ENCODE data around the gene FOXF1. TPM values are rescaled to one million over a fixed set of nuclear protein-coding genes. Genes with fewer than 3 reads are reported as not detected.

FOXF1 gene
- total and polyA plus RNA-seq, 2 of the 13 experiments (the other 11 are each of a cell fraction or from before 2014, with no cell fraction given): not detected

DNA sequence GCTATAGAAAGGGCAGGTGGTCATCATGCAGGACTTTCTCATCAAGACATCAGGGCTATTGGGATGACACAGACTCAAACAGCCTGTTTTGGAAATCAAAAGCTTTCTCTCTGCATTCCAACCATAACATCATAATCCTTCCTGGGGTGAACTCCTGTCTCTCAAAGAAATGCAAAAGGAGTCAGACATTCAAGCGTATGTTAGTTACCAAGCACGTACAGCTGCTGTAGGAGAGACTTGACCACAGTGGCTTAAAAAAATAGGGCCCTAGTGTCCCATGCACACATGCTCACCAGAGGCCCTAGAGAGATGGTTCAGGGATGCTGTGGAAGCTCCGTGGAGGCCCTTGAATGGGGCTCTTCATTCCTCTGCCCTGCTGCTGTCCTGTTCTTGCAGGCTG is 24.6 kb upstream of the FOXF1 start (continued):
- TF ChIP-seq, protein P1, sequence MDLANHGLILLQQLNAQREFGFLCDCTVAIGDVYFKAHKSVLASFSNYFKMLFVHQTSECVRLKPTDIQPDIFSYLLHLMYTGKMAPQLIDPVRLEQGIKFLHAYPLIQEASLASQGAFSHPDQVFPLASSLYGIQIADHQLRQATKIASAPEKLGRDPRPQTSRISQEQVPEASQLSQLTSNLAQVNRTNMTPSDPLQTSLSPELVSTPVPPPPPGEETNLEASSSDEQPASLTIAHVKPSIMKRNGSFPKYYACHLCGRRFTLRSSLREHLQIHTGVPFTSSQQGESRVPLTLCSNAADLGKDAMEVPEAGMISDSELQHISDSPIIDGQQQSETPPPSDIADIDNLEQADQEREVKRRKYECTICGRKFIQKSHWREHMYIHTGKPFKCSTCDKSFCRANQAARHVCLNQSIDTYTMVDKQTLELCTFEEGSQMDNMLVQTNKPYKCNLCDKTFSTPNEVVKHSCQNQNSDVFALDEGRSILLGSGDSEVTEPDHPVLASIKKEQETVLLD (CRISPR knock-in tag; IDR thresholded peaks at IDR 0.05; ENCODE audit: low read depth): no peak

DNA sequence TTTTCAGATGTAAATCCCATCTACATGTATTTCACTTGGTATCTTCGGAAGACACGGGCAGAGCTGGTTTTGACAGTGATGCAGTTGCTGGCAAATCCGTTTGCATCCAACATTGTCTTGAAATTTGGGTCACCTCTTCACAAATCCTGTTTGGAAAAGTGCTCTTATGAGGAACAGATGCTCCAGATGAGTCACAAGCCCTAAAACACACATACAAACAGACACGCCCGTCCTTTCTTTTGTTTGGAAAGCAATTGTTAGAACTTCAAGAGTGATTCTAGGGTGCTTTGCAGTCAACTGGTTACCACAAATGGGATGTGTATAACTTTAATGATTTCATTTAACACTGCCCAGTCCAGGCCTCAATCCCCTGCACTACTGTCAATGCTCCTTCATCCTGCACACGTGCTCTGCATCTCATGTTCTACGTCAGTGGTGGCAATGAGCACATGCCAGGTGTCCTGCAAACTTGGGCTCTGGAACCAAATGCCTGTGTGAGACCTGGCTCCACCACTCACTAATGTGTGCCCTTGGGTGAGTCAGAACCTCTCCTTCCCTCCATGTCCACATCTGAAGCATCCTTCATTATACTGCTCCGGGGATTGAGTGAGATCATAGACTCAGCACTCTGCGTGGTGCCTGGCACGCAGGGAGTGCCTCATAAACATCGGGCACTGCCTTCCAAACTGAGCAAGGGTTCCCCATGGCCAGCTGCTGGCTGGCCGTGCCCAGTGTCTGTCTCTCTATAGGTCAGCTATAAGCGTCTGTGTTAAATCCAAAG is 19.3 kb upstream of the FOXF1 start:
- DNase-seq (ENCODE audit: low spot score): no peak
- no peak overlapping the region for H2AFZ ChIP-seq (ENCODE audit: low read length)
- FAIRE-seq: no peak
- H3K4me2 ChIP-seq (ENCODE audit: low read depth, low read length): no peak overlapping the region
- no peak overlapping the region for H3K9ac ChIP-seq (ENCODE audit: insufficient read depth, low read depth, low read length)
- H4K20me1 ChIP-seq (ENCODE audit: insufficient read depth, low read length): no peaks in the 10 kb centered on the region; the same call in 1 of the 2 replicates
- CTCF ChIA-PET (ENCODE audit: low intra/inter-chr PET ratio, low total read pairs): no interaction called here
- in situ Hi-C loops (cut with HindIII; ENCODE audit: extremely low pct_ligation_motif_present, low pct_unique_long_range_greater_than_20kb) (no loop called here), intact Hi-C loops (cut with micrococcal nuclease; ENCODE audit: unreplicated experiment) (no loop called here)
- 8% methylated on average over 11 of the region's 13 CpGs for WGBS (ENCODE audit: low lambda C conversion rate)
- ATAC-seq: no peak
- no peaks in the 10 kb centered on the region for H3K9me3 ChIP-seq (ENCODE audit: low read length)
- no peaks in the 10 kb centered on the region for H3K79me2 ChIP-seq (ENCODE audit: insufficient read depth, low read length)
- no peak overlapping the region for H3K27ac ChIP-seq (ENCODE audit: extremely low read length, insufficient read depth, low read length)
- POLR2A ChIA-PET: no interaction called here
- no peak overlapping the region for H3K4me3 ChIP-seq (replicated peaks in 1 of 3; ENCODE audit: insufficient read depth in 1 of 3, low read depth in 2 of 3, low read length in 3 of 3)
- H3K36me3 ChIP-seq (replicated peaks in 1 of 2; ENCODE audit: control insufficient read depth in 1 of 2, insufficient read depth in 2 of 2, low read length in 2 of 2): no peaks in the 10 kb centered on the region
- H3K4me1 ChIP-seq (ENCODE audit: insufficient read depth, low read length): no peaks in the 10 kb centered on the region
- peaks cover 12 to 82% of the 10 kb centered on the region in 2 experiments for H3K27me3 ChIP-seq (ENCODE audit: control insufficient read depth in 1 of 2, insufficient read depth in 2 of 2, low read length in 2 of 2)
- BruUV-seq (replicated peaks): no TSS peak
- TF ChIP-seq FOXA3 (CRISPR knock-in tag; IDR thresholded peaks at IDR 0.05): no peak
- no peak for TF ChIP-seq ZNF777 (CRISPR knock-in tag; IDR thresholded peaks at IDR 0.05)
- no peak for TF ChIP-seq CEBPG (CRISPR knock-in tag; IDR thresholded peaks at IDR 0.05)
- TF ChIP-seq, protein P2, sequence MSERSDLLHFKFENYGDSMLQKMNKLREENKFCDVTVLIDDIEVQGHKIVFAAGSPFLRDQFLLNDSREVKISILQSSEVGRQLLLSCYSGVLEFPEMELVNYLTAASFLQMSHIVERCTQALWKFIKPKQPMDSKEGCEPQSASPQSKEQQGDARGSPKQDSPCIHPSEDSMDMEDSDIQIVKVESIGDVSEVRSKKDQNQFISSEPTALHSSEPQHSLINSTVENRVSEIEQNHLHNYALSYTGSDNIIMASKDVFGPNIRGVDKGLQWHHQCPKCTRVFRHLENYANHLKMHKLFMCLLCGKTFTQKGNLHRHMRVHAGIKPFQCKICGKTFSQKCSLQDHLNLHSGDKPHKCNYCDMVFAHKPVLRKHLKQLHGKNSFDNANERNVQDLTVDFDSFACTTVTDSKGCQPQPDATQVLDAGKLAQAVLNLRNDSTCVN (CRISPR knock-in tag; IDR thresholded peaks at IDR 0.05; ENCODE audit: borderline replicate concordance): no peak
- TF ChIP-seq SP4 (CRISPR knock-in tag; IDR thresholded peaks at IDR 0.05): no peak
- TF ChIP-seq ZNF124 (CRISPR knock-in tag; IDR thresholded peaks at IDR 0.05): no peak
- TF ChIP-seq, protein P3, sequence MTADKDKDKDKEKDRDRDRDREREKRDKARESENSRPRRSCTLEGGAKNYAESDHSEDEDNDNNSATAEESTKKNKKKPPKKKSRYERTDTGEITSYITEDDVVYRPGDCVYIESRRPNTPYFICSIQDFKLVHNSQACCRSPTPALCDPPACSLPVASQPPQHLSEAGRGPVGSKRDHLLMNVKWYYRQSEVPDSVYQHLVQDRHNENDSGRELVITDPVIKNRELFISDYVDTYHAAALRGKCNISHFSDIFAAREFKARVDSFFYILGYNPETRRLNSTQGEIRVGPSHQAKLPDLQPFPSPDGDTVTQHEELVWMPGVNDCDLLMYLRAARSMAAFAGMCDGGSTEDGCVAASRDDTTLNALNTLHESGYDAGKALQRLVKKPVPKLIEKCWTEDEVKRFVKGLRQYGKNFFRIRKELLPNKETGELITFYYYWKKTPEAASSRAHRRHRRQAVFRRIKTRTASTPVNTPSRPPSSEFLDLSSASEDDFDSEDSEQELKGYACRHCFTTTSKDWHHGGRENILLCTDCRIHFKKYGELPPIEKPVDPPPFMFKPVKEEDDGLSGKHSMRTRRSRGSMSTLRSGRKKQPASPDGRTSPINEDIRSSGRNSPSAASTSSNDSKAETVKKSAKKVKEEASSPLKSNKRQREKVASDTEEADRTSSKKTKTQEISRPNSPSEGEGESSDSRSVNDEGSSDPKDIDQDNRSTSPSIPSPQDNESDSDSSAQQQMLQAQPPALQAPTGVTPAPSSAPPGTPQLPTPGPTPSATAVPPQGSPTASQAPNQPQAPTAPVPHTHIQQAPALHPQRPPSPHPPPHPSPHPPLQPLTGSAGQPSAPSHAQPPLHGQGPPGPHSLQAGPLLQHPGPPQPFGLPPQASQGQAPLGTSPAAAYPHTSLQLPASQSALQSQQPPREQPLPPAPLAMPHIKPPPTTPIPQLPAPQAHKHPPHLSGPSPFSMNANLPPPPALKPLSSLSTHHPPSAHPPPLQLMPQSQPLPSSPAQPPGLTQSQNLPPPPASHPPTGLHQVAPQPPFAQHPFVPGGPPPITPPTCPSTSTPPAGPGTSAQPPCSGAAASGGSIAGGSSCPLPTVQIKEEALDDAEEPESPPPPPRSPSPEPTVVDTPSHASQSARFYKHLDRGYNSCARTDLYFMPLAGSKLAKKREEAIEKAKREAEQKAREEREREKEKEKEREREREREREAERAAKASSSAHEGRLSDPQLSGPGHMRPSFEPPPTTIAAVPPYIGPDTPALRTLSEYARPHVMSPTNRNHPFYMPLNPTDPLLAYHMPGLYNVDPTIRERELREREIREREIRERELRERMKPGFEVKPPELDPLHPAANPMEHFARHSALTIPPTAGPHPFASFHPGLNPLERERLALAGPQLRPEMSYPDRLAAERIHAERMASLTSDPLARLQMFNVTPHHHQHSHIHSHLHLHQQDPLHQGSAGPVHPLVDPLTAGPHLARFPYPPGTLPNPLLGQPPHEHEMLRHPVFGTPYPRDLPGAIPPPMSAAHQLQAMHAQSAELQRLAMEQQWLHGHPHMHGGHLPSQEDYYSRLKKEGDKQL (CRISPR knock-in tag; IDR thresholded peaks at IDR 0.05; ENCODE audit: low read depth): no peak

Measured in HepG2 (cell line).